GM12878 (cell line): ENCODE results near the gene APOBEC2. TPM values are rescaled to one million over a fixed set of nuclear protein-coding genes. Genes with fewer than 3 reads are reported as not detected.

ENCODE experiments used
- BHLHE40 ChIP-seq, 2 experiments: fragments of 450-650 bp in 1 of 2; IDR thresholded peaks; 2 replicates each; pipeline ENCODE4 v1.6.1; 2011 to 2017; ENCODE audit warnings: low read depth in 2 of 2, borderline replicate concordance in 1 of 2, improper control_type of control experiment in 1 of 2, low read length in 1 of 2, mild to moderate bottlenecking in 1 of 2
- CHD1 ChIP-seq: IDR thresholded peaks from 2 replicates; pipeline ENCODE4 v1.6.1; 2012; ENCODE audit warnings: low read depth, low read length, improper control_type of control experiment
- CREB1 ChIP-seq: IDR thresholded peaks from 2 replicates; pipeline ENCODE4 v1.6.1; 2012; ENCODE audit warnings: low read depth, mild to moderate bottlenecking, inconsistent platforms
- CREM ChIP-seq: IDR thresholded peaks from 2 replicates; pipeline ENCODE4 v1.6.1; 2014; ENCODE audit warnings: antibody characterized with exemption, low read depth
- IKZF2 ChIP-seq, 2 experiments: fragments of 450-650 bp; IDR thresholded peaks; 2 replicates each; pipeline ENCODE4 v1.6.1; 2017; ENCODE audit warnings: mild to moderate bottlenecking in 2 of 2, moderate library complexity in 2 of 2
- LARP7 ChIP-seq: fragments of 450-650 bp; IDR thresholded peaks from 2 replicates; pipeline ENCODE4 v1.6.1; 2017; ENCODE audit warnings: mild to moderate bottlenecking
- MEF2A ChIP-seq: IDR thresholded peaks from 2 replicates; pipeline ENCODE4 v1.6.1; 2011; ENCODE audit warnings: low read depth, mild to moderate bottlenecking, low read length, moderate library complexity; ENCODE audit not compliant: insufficient read depth
- MTA3 ChIP-seq: IDR thresholded peaks from 2 replicates; pipeline ENCODE4 v1.6.1; 2012; ENCODE audit warnings: low read length, inconsistent platforms, borderline replicate concordance
- MYC ChIP-seq: IDR thresholded peaks from 2 replicates; pipeline ENCODE4 v1.6.1; 2011; ENCODE audit warnings: mild to moderate bottlenecking, low read length, moderate library complexity, inconsistent platforms; ENCODE audit not compliant: insufficient read depth, insufficient replicate concordance, insufficient read length, severe bottlenecking
- NR2C1 ChIP-seq: fragments of 450-650 bp; IDR thresholded peaks from 2 replicates; pipeline ENCODE4 v1.6.1; 2017; ENCODE audit warnings: antibody characterized with exemption, mild to moderate bottlenecking, moderate library complexity
- RB1 ChIP-seq: fragments of 450-650 bp; formaldehyde crosslinking; IDR thresholded peaks from 2 replicates; pipeline ENCODE4 v1.6.1; 2017; ENCODE audit warnings: mild to moderate bottlenecking, borderline replicate concordance
- SPI1 ChIP-seq: IDR thresholded peaks from 2 replicates; pipeline ENCODE4 v1.6.1; 2011; ENCODE audit warnings: low read depth, mild to moderate bottlenecking, low read length, moderate library complexity, borderline replicate concordance; ENCODE audit not compliant: insufficient read depth
- TCF7 ChIP-seq: IDR thresholded peaks from 2 replicates; pipeline ENCODE4 v1.6.1; 2014; ENCODE audit warnings: antibody characterized with exemption, borderline replicate concordance
- ZNF207 ChIP-seq: fragments of 450-650 bp; IDR thresholded peaks from 2 replicates; pipeline ENCODE4 v1.6.1; 2014; ENCODE audit warnings: antibody characterized with exemption, mild to moderate bottlenecking, borderline replicate concordance
- ZNF24 ChIP-seq: fragments of 450-650 bp; IDR thresholded peaks from 2 replicates; pipeline ENCODE4 v1.6.1; 2017; ENCODE audit warnings: antibody characterized with exemption, mild to moderate bottlenecking
- ZNF274 ChIP-seq: IDR thresholded peaks from one replicate; pipeline ENCODE4 v1.8.0; 2011; ENCODE audit not compliant: insufficient read length, insufficient read depth
- ZNF622 ChIP-seq: fragments of 450-650 bp; IDR thresholded peaks from 2 replicates; pipeline ENCODE4 v1.6.1; 2017; ENCODE audit warnings: mild to moderate bottlenecking, inconsistent platforms
- polyA plus RNA-seq, 11 experiments: library from polyadenylated mRNA; depleted of rRNA in 4 of 11; unstranded in 6 of 11; stranded (reverse) in 5 of 11; fragments of >200 nt; fragmentation: Nextera tagmentation in 4 of 11; fragmentation: Illumina TruSeq in 1 of 11; extraction: Ambion mirVana in 4 of 11; extraction: Trizol in 1 of 11; gene quantifications; 1 replicate in 1 of 11; 2 replicates in 10 of 11; pipeline versions ENCODE4 v1.2.1 to v1.2.3, GENCODE V29; 2011 to 2016; ENCODE audit warnings: inconsistent platforms in 2 of 11, missing spikeins in 2 of 11, low read depth in 1 of 11
- total RNA-seq, 4 experiments: library from RNA; depleted of rRNA in 3 of 4; stranded (reverse); fragments of >200 nt in 3 of 4; fragmentation: Illumina TruSeq in 1 of 4; extraction: Trizol in 1 of 4; gene quantifications; 2 replicates each; pipeline versions ENCODE4 v1.2.1 to v1.2.3, GENCODE V29; 2013 to 2021
- TF ChIP-seq, protein P1 (sequence below): fragments of 450-650 bp; conservative IDR thresholded peaks from 2 replicates; pipeline ENCODE4 v1.6.1; 2017; ENCODE audit warnings: mild to moderate bottlenecking, moderate library complexity
- TF ChIP-seq, protein P2 (sequence below): IDR thresholded peaks from 2 replicates; pipeline ENCODE4 v1.6.1; 2011; ENCODE audit warnings: low read depth, mild to moderate bottlenecking, low read length, moderate library complexity, borderline replicate concordance; ENCODE audit errors: extremely low read depth
- TF ChIP-seq, protein P3 (sequence below): fragments of 450-650 bp; IDR thresholded peaks from 2 replicates; pipeline ENCODE4 v1.6.1; 2017; ENCODE audit warnings: antibody characterized with exemption, mild to moderate bottlenecking, moderate library complexity
- TF ChIP-seq, protein P4 (sequence below): fragments of 450-650 bp; IDR thresholded peaks from 2 replicates; pipeline ENCODE4 v1.6.1; 2017; ENCODE audit warnings: mild to moderate bottlenecking, moderate library complexity

APOBEC2 gene
- total and polyA plus RNA-seq, 10 of the 15 experiments (the other 5 are each of a cell fraction or from before 2014, with no cell fraction given): 0.11 to 1.4 (median 0.87) TPM; not detected in 6

DNA sequence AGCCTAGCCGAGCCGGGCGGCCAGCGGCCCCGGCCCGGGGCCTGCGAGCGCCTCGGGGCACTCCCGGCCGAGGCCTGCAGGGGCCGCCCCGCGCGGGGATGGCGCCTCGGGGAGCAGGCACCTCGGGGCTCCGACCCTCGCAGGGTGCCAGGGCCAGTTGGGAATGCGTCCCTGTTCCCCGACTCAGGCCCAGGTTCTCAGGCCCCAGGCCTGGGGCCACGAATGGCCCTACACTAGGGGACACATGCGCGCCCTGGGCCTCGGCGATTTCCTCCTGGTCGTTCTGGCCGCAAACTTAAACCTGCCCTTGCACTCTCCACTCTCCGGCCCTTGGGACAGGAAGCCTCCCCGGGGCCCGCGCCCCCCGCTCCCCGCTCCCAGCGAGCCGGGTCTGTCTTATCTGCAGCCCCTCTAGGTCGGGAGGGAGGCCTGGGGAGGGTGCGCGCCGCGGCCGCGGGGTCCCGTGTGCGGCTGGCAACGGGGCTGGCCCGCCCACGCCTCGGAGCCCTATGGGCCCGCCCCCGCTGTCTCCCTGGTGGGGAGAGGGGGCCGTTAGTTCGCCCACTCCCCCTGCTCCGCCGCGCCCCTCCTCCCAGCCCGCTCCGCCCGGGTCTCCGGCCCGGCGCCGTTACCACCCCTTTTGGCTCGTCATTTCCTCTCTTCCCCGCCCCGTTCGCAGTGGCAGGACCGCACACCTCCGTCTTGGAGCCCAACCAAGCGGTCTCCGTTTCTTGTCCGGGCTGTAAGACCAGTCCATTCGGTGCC, 20.4 kb downstream of the APOBEC2 start (continued):
- TF ChIP-seq CREM (peak; percentile 68), BHLHE40 (IDR thresholded peaks at IDR 0.05; ENCODE audit: borderline replicate concordance in 1 of 2, low read depth in 2 of 2, low read length in 1 of 2) (peak; percentile 53 to 77; a peak in 3 of 4 replicates), CHD1 (peak; percentile 77; the same call in 1 of the 2 replicates), IKZF2 (IDR thresholded peaks at IDR 0.05) (no peak), CREB1 (peak; percentile 78), ZNF207 (peak; percentile 69; the same call in 1 of the 2 replicates), MEF2A (no peak), MTA3 (no peak), LARP7 (peak; percentile 95), ZNF24 (0 out of 2 replicates have a peak, but pooled peaks have one; percentile 20), MYC (peak; percentile 33), SPI1 (peak; percentile 35; the same call in 1 of the 2 replicates), TCF7 (no peak), RB1 (0 out of 2 replicates have a peak, but pooled peaks have one; percentile 29), NR2C1 (no peak), ZNF622 (no peak), ZNF274 (no peak)
- TF ChIP-seq, protein P1, sequence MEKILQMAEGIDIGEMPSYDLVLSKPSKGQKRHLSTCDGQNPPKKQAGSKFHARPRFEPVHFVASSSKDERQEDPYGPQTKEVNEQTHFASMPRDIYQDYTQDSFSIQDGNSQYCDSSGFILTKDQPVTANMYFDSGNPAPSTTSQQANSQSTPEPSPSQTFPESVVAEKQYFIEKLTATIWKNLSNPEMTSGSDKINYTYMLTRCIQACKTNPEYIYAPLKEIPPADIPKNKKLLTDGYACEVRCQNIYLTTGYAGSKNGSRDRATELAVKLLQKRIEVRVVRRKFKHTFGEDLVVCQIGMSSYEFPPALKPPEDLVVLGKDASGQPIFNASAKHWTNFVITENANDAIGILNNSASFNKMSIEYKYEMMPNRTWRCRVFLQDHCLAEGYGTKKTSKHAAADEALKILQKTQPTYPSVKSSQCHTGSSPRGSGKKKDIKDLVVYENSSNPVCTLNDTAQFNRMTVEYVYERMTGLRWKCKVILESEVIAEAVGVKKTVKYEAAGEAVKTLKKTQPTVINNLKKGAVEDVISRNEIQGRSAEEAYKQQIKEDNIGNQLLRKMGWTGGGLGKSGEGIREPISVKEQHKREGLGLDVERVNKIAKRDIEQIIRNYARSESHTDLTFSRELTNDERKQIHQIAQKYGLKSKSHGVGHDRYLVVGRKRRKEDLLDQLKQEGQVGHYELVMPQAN: peak; percentile 75
- TF ChIP-seq, protein P2, sequence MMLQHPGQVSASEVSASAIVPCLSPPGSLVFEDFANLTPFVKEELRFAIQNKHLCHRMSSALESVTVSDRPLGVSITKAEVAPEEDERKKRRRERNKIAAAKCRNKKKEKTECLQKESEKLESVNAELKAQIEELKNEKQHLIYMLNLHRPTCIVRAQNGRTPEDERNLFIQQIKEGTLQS: no peak
- TF ChIP-seq, protein P3, sequence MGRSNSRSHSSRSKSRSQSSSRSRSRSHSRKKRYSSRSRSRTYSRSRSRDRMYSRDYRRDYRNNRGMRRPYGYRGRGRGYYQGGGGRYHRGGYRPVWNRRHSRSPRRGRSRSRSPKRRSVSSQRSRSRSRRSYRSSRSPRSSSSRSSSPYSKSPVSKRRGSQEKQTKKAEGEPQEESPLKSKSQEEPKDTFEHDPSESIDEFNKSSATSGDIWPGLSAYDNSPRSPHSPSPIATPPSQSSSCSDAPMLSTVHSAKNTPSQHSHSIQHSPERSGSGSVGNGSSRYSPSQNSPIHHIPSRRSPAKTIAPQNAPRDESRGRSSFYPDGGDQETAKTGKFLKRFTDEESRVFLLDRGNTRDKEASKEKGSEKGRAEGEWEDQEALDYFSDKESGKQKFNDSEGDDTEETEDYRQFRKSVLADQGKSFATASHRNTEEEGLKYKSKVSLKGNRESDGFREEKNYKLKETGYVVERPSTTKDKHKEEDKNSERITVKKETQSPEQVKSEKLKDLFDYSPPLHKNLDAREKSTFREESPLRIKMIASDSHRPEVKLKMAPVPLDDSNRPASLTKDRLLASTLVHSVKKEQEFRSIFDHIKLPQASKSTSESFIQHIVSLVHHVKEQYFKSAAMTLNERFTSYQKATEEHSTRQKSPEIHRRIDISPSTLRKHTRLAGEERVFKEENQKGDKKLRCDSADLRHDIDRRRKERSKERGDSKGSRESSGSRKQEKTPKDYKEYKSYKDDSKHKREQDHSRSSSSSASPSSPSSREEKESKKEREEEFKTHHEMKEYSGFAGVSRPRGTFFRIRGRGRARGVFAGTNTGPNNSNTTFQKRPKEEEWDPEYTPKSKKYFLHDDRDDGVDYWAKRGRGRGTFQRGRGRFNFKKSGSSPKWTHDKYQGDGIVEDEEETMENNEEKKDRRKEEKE: no peak
- TF ChIP-seq, protein P4, sequence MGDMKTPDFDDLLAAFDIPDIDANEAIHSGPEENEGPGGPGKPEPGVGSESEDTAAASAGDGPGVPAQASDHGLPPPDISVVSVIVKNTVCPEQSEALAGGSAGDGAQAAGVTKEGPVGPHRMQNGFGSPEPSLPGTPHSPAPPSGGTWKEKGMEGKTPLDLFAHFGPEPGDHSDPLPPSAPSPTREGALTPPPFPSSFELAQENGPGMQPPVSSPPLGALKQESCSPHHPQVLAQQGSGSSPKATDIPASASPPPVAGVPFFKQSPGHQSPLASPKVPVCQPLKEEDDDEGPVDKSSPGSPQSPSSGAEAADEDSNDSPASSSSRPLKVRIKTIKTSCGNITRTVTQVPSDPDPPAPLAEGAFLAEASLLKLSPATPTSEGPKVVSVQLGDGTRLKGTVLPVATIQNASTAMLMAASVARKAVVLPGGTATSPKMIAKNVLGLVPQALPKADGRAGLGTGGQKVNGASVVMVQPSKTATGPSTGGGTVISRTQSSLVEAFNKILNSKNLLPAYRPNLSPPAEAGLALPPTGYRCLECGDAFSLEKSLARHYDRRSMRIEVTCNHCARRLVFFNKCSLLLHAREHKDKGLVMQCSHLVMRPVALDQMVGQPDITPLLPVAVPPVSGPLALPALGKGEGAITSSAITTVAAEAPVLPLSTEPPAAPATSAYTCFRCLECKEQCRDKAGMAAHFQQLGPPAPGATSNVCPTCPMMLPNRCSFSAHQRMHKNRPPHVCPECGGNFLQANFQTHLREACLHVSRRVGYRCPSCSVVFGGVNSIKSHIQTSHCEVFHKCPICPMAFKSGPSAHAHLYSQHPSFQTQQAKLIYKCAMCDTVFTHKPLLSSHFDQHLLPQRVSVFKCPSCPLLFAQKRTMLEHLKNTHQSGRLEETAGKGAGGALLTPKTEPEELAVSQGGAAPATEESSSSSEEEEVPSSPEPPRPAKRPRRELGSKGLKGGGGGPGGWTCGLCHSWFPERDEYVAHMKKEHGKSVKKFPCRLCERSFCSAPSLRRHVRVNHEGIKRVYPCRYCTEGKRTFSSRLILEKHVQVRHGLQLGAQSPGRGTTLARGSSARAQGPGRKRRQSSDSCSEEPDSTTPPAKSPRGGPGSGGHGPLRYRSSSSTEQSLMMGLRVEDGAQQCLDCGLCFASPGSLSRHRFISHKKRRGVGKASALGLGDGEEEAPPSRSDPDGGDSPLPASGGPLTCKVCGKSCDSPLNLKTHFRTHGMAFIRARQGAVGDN: peak; percentile 68
